GM18861 (cell line): ENCODE data around the gene TEF.
"Not testable (repeated sequence)": the region's sequence is repeated elsewhere in the genome, so short reads cannot be mapped to it uniquely, and the experiment has no call there.

ENCODE experiments used
- ATAC-seq: cut with Tn5 transposase; IDR thresholded peaks from one replicate; pipeline ENCODE4 v1.9.1; 2021; ENCODE audit not compliant: unreplicated experiment

The TEF gene

GRCh38 chr22:41417622-41418390 lies 36.1 kb downstream of the TEF start:
- ATAC-seq: no peak

GRCh38 chr22:41418717-41419116 lies 37.0 kb downstream of the TEF start:
- no peak for ATAC-seq

- ATAC-seq: no peak
These were observed 44.1 kb downstream of the TEF start for GRCh38 chr22:41425660-41426365.

GRCh38 chr22:41429232-41429950 lies 47.6 kb downstream of the TEF start:
- no peak for ATAC-seq

GRCh38 chr22:41429951-41430332 lies 48.2 kb downstream of the TEF start:
- no peak for ATAC-seq

- ATAC-seq: no peak
These were observed 49.9 kb downstream of the TEF start for GRCh38 chr22:41431656-41432055.

GRCh38 chr22:41433480-41433879 lies 51.7 kb downstream of the TEF start:
- ATAC-seq: not testable (repeated sequence)

- ATAC-seq: not testable (repeated sequence)
These were observed 52.7 kb downstream of the TEF start for GRCh38 chr22:41434361-41435003.

GRCh38 chr22:41435560-41435959 lies 53.8 kb downstream of the TEF start:
- ATAC-seq: no peak

- ATAC-seq: no peak
These were observed 54.8 kb downstream of the TEF start for GRCh38 chr22:41436322-41437113.

- no peak for ATAC-seq
These were observed 55.5 kb downstream of the TEF start for GRCh38 chr22:41437198-41437597.

GRCh38 chr22:41440511-41440910 lies 58.8 kb downstream of the TEF start:
- not testable (repeated sequence) for ATAC-seq

- ATAC-seq: no peak
These were observed 60.6 kb downstream of the TEF start for GRCh38 chr22:41442240-41442792.

- peak; percentile 47 for ATAC-seq
These were observed 62.8 kb downstream of the TEF start for GRCh38 chr22:41444360-41445128.

GRCh38 chr22:41445129-41446056 lies 63.7 kb downstream of the TEF start:
- no peak for ATAC-seq

GRCh38 chr22:41446057-41446501 lies 64.3 kb downstream of the TEF start:
- ATAC-seq: no peak

GRCh38 chr22:41446639-41447434 lies 65.1 kb downstream of the TEF start, which contains the start of gene TOB2:
TOB2 (minus strand) TSS chr22:41446801; CDS start chr22:41437345, 9,456 bp downstream.
- peak; percentile 37 for ATAC-seq
